Gastroesophageal sphincter (tissue), 4 donors: Measurements from ENCODE around the gene MTFR1L. TPM values are rescaled to one million over a fixed set of nuclear protein-coding genes. Genes with fewer than 3 reads are reported as not detected.

Source experiments
- ATAC-seq: fragments of 150-250 bp; one replicate; pipeline ENCODE4 v1.9.1; 2016; ENCODE audit warnings: mild to moderate bottlenecking, moderate library complexity
- H3K27ac ChIP-seq, 4 donors: fragments of 200-600 bp; sonication (generic) in 3 of 4; 1 replicate in 3 of 4; 2 replicates in 1 of 4; pipeline ENCODE4 v1.5.1; 2016 to 2019
- H3K27me3 ChIP-seq: fragments of 200-600 bp; sonication (generic); one replicate; pipeline ENCODE4 v1.5.1; 2019
- H3K36me3 ChIP-seq, 2 donors: fragments of 200-600 bp; sonication (generic); one replicate each; pipeline ENCODE4 v1.5.1; 2019; ENCODE audit warnings: control low read depth in 1 of 2
- H3K4me1 ChIP-seq, 3 donors: fragments of 200-600 bp; sonication (generic); 1 replicate in 2 of 3; 2 replicates in 1 of 3; pipeline ENCODE4 v1.5.1; 2016 to 2019; ENCODE audit warnings: control low read depth in 2 of 3
- H3K4me3 ChIP-seq, 2 donors: fragments of 200-600 bp; sonication (generic); one replicate each; pipeline ENCODE4 v1.5.1; 2019; ENCODE audit warnings: mild to moderate bottlenecking in 1 of 2, moderate library complexity in 1 of 2
- H3K9me3 ChIP-seq, 3 donors: fragments of 200-600 bp; sonication (generic); one replicate each; pipeline ENCODE4 v1.5.1; 2017 to 2019; ENCODE audit warnings: control low read depth in 2 of 3
- CTCF ChIP-seq, 4 experiments: fragments of 200-600 bp in 2 of 4; fragments of 450-650 bp in 2 of 4; sonication (generic) in 1 of 4; IDR thresholded peaks; one replicate each; pipeline ENCODE4 v1.5.1; 2017 to 2019; ENCODE audit warnings: antibody characterized with exemption in 4 of 4, mild to moderate bottlenecking in 2 of 4, moderate library complexity in 2 of 4
- EP300 ChIP-seq: sonication (generic); formaldehyde crosslinking; IDR thresholded peaks from one replicate; pipeline ENCODE4 v1.6.1; 2017; ENCODE audit warnings: antibody characterized with exemption, mild to moderate bottlenecking
- POLR2A ChIP-seq, 2 donors: fragments of 450-650 bp; IDR thresholded peaks; one replicate each; pipeline ENCODE4 v1.6.1; 2017; ENCODE audit warnings: antibody characterized with exemption in 2 of 2, mild to moderate bottlenecking in 2 of 2, moderate library complexity in 1 of 2
- POLR2AphosphoS5 ChIP-seq: sonication (generic); formaldehyde crosslinking; IDR thresholded peaks from one replicate; pipeline ENCODE4 v1.6.1; 2017; ENCODE audit warnings: antibody characterized with exemption
- WGBS, 2 donors: methylation state at CpG; one replicate each; pipeline ENCODE4 v1.1.5; 2018; ENCODE audit warnings: low coverage in 1 of 2; 5-methylcytosine and 5-hydroxymethylcytosine counted together
- total RNA-seq, 4 donors: library from RNA; depleted of rRNA; stranded (reverse); fragments of >200 nt; gene quantifications; one replicate each; pipeline ENCODE4 v1.1.0, GENCODE V29; 2016

MTFR1L gene
- total RNA-seq, 4 donors from 2014 or later, result 83.2 to 128 (median 101) TPM

GRCh38 chr1:25847929-25848328, 28.2 kb downstream of the MTFR1L start:
- H3K27ac ChIP-seq, result no peak overlapping the region
- no peak overlapping the region for H3K4me3 ChIP-seq
- no peaks in the 10 kb centered on the region for H3K36me3 ChIP-seq
- TF ChIP-seq CTCF (IDR thresholded peaks at IDR 0.05), result no peak
- TF ChIP-seq POLR2AphosphoS5, result no peak
- TF ChIP-seq EP300, result no peak
- no peaks in the 10 kb centered on the region for H3K4me1 ChIP-seq
- WGBS, 2 donors, result 13 to 48% methylated on average over 1 to 3 of the region's 4 CpGs
- ATAC-seq, result no peak
- H3K9me3 ChIP-seq, result no peaks in the 10 kb centered on the region
- H3K27me3 ChIP-seq, result no peaks in the 10 kb centered on the region

GRCh38 chr1:25848531-25848930, 28.8 kb downstream of the MTFR1L start:
- Histone ChIP-seq H3K4me1 (no peaks in the 10 kb centered on the region), H3K9me3 (no peaks in the 10 kb centered on the region), H3K36me3 (no peaks in the 10 kb centered on the region), H3K4me3 (no peak overlapping the region), H3K27ac (no peak overlapping the region), H3K27me3 (peaks cover 4% of the 10 kb centered on the region)
- ATAC-seq, result no peak
- WGBS, 2 donors, result 63% methylated on average over 1 of the region's 1 CpG; no CpG with 5 or more reads in 1 of the 2 donors
- TF ChIP-seq POLR2AphosphoS5, result no peak

GRCh38 chr1:25854554-25854953, 34.8 kb downstream of the MTFR1L start:
- 84 to 100% methylated on average over 2 of the region's 2 CpGs for WGBS, 2 donors
- H3K4me1 ChIP-seq, result peaks cover 0 to 10% (median 6%) of the 10 kb centered on the region in 3 donors

GRCh38 chr1:25856856-25857255, 37.1 kb downstream of the MTFR1L start:
- no peak for ATAC-seq
- H3K36me3 ChIP-seq, result no peaks in the 10 kb centered on the region
- H3K4me1 ChIP-seq, result peaks cover 0 to 20% (median 6%) of the 10 kb centered on the region in 3 donors
- 82 to 93% methylated on average over 8 to 11 of the region's 11 CpGs for WGBS, 2 donors
- peaks cover 8% of the 10 kb centered on the region for H3K27me3 ChIP-seq
- H3K9me3 ChIP-seq, result no peaks in the 10 kb centered on the region
- no peak overlapping the region for H3K4me3 ChIP-seq
- TF ChIP-seq POLR2A (IDR thresholded peaks at IDR 0.05) (no peak), POLR2AphosphoS5 (no peak), EP300 (no peak), CTCF (IDR thresholded peaks at IDR 0.05) (no peak)
- H3K27ac ChIP-seq, result no peak overlapping the region

More at GRCh38 chr1:25854554-25854953, 34.8 kb downstream of the MTFR1L start:
- Histone ChIP-seq H3K36me3 (no peaks in the 10 kb centered on the region), H3K27ac (no peak overlapping the region), H3K27me3 (peaks cover 8% of the 10 kb centered on the region), H3K9me3 (no peaks in the 10 kb centered on the region), H3K4me3 (no peak overlapping the region)
- ATAC-seq, result no peak
- TF ChIP-seq POLR2AphosphoS5 (no peak), CTCF (IDR thresholded peaks at IDR 0.05) (no peak), EP300 (no peak), POLR2A (IDR thresholded peaks at IDR 0.05) (no peak)

- 44 to 57% methylated on average over 6 to 7 of the region's 7 CpGs for WGBS, 2 donors
- ATAC-seq, result no peak
- H3K4me3 ChIP-seq, result peak overlapping the region in 1 of 2 donors; percentile 58
- peak overlapping the region in 1 of 4 donors; percentile 77 for H3K27ac ChIP-seq
- H3K36me3 ChIP-seq, result peaks cover 0 to 14% of the 10 kb centered on the region in 2 donors
- no peak for TF ChIP-seq POLR2A (IDR thresholded peaks at IDR 0.05)
- TF ChIP-seq POLR2AphosphoS5, result no peak
- TF ChIP-seq EP300, result no peak
- no peak for TF ChIP-seq CTCF (IDR thresholded peaks at IDR 0.05)
- no peaks in the 10 kb centered on the region for H3K9me3 ChIP-seq
- peaks cover 0 to 20% (median 6%) of the 10 kb centered on the region in 3 donors for H3K4me1 ChIP-seq
- H3K27me3 ChIP-seq, result peaks cover 4% of the 10 kb centered on the region
Observed at GRCh38 chr1:25858494-25858893, 38.7 kb downstream of the MTFR1L start.
